DMS53 (cell line): ENCODE data around the gene VPREB1.
"Not testable (repeated sequence)": the region's sequence is repeated elsewhere in the genome, so short reads cannot be mapped to it uniquely, and the experiment has no call there.

Source experiments
- DNase-seq: peaks from one replicate; lab custom pipeline; 2025; lab: John Stamatoyannopoulos, UW

Gene VPREB1

GRCh38 chr22:22244316-22245250, at the start of gene VPREB1:
VPREB1 (plus strand) TSS chr22:22244786; CDS start chr22:22244814, 28 bp downstream.
- no peak for DNase-seq

GRCh38 chr22:22194931-22195264, 49.7 kb upstream of the VPREB1 start:
- no peak for DNase-seq

- peak; percentile 92 for DNase-seq
Observed at GRCh38 chr22:22195265-22196017, 49.1 kb upstream of the VPREB1 start.

- DNase-seq = no peak
Observed at GRCh38 chr22:22196018-22196533, 48.5 kb upstream of the VPREB1 start.

- no peak for DNase-seq
Observed at GRCh38 chr22:22196833-22197477, 47.6 kb upstream of the VPREB1 start.

- DNase-seq = no peak
Observed at GRCh38 chr22:22197993-22198402, 46.6 kb upstream of the VPREB1 start.

- no peak for DNase-seq
Observed at GRCh38 chr22:22198751-22199150, 45.8 kb upstream of the VPREB1 start.

GRCh38 chr22:22199634-22200033, 45.0 kb upstream of the VPREB1 start:
- DNase-seq = no peak

GRCh38 chr22:22200569-22201184, 43.9 kb upstream of the VPREB1 start:
- DNase-seq = no peak

- DNase-seq = peak; percentile 86
Observed at GRCh38 chr22:22201185-22201929, 43.2 kb upstream of the VPREB1 start.

- DNase-seq = no peak
Observed at GRCh38 chr22:22201930-22202343, 42.6 kb upstream of the VPREB1 start.

- DNase-seq = no peak
Observed at GRCh38 chr22:22203048-22203971, 41.3 kb upstream of the VPREB1 start.

GRCh38 chr22:22207845-22208564, 36.6 kb upstream of the VPREB1 start:
- peak; percentile 94 for DNase-seq

GRCh38 chr22:22208652-22209051, 35.9 kb upstream of the VPREB1 start:
- DNase-seq = no peak

GRCh38 chr22:22209080-22209640, 35.4 kb upstream of the VPREB1 start:
- DNase-seq = not testable (repeated sequence)

- DNase-seq = peak; percentile 87
Observed at GRCh38 chr22:22210375-22210774, 34.2 kb upstream of the VPREB1 start.

- DNase-seq = peak; percentile 18
Observed at GRCh38 chr22:22210889-22211833, 33.4 kb upstream of the VPREB1 start.

- DNase-seq = peak; percentile 59
Observed at GRCh38 chr22:22213231-22213630, 31.4 kb upstream of the VPREB1 start.
